HG03442 (cell line): ENCODE data around the gene ABHD16A.
"Not testable (repeated sequence)": the region's sequence is repeated elsewhere in the genome, so short reads cannot be mapped to it uniquely, and the experiment has no call there.

Experiments
- ATAC-seq: cut with Tn5 transposase; IDR thresholded peaks from one replicate; pipeline ENCODE4 v1.9.1; 2021; ENCODE audit warnings: mild to moderate bottlenecking, moderate library complexity; ENCODE audit not compliant: unreplicated experiment

Gene ABHD16A

DNA sequence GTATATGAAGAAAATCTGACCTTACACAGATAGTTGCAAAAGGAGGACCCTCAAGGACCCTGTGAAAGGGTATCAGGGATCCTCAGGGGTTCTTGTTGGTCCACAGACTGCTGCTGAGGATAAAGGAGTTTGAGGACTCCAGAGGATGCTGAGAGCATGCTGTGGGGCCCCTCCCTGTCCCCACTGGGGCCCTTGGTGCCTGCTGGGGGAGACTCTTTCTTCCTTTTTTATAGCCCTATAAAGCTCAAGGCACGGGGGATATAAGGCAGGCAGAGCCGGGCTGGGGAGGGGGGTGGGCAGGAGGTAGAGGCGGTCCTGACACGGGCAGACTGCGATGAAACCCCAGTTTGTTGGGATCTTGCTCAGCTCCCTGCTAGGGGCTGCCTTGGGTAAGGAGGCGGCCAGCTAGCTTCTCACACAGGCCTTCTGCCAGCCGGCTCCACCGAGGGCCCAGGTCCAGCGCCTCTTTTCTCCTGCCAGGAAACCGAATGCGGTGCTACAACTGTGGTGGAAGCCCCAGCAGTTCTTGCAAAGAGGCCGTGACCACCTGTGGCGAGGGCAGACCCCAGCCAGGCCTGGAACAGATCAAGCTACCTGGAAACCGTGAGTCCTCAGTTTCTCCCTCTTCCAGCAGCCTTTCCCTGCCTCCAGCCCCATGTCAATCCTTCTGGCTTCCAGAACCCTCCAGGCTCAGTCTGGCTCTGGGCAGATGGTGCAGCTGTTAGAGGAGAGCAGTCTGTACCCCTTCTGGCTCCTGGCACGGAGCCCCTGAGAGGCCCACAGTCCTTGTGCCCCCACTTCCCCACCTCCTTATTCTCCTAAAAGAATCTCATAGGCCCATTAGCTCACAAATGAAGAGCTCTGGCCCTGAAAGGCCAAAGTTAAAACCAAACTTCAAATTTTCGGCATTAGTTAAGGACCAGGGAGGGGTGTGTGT, 12.2 kb upstream of the ABHD16A start, which contains the start of gene LY6G6D:
LY6G6D (plus strand) TSS at position 327 of the 937 bp plus-strand sequence; CDS start at position 335, 8 bp downstream.
- no peak for ATAC-seq

DNA sequence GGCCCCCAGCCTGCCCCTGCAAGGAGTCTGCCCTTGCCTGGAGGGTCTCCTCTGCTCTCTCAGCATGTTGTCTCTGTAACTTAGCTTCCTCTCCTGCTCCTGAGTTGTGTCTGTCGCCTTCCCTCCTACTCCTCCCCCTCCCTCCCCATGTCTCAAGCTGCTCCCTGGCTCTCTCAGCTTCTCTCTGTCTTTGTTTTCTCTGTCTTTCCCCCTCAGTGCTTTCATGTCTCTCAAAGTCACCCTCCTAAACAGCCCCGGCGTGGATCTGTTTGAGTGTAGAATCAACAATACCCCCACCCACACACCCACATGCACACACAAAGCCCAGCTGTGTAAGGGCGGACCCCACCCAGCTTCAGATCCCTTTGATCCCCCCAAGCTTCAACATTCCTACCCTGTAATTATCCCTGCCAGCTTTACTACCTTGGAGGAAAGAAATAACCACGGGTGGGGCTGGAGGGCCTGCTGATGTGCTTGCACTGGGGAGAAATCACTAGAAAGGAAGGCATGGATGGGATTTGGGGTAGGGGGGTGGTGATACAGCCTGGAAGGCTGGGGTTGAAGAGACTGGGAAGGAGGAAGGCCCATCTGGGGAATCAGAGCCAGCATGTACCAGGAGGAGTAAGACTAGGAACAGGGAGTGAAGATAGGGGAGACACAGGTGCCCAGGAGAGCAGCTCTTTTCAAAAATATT, 11.0 kb upstream of the ABHD16A start:
- no peak for ATAC-seq

DNA sequence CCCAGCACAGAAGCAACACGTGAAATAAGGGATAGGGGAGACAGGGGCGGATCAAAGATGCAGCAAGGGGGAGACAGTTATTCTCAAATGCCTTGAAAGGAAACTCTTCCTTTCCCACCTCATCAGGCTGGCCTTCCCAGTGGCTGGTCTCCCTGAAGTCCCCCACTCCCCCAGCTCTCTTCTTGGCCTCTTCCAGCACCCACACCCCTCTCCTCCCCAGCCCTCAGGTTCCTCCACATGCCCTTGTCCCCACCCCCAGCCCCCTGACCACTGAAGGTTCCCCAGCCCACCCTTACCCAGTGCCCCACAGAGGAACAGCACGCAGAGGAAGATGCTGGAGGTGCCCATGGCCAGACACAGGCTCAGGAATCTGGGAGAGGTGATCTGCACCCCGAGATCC, 10.3 kb upstream of the ABHD16A start:
- no peak for ATAC-seq

DNA sequence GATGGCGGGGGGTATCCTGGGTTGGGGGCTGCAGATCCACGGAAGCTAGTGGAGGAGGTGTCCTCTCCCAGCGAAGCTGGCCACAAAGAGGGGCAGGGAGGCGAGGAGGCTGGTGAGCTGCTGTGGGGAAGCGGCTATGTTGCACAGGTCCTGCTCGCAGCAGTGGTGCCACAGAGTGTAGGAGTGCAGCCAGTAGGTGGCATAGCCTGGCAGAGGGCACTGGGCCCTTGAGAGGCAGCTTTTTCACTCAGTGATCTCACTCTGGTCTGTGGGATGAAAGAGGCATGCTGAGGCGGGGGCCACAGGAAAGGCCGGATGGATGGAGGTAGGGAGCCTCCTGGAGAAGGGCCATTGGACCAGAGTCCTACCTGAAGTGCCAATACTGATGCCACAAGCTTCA, 9.2 kb upstream of the ABHD16A start:
- no peak for ATAC-seq

DNA sequence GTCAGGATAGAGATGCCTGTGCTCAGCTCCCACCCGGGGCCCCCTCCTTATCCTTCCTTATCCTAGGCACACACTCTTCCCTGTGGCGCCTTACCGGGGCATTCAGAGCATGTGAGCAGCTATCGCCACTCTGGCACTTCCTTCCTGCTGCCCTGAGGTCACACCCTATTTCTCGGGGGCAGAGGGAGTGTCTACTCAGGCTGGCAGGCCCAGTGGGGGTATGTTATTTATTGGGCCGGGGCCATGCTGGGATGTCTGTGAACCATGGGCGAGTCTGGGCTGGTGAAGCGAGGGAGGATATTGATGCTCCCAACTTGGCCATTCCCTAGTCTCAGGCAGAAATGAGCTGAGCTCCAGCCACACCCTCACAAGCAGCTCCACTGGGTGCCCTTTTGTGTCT, 8.1 kb upstream of the ABHD16A start:
- ATAC-seq: no peak

DNA sequence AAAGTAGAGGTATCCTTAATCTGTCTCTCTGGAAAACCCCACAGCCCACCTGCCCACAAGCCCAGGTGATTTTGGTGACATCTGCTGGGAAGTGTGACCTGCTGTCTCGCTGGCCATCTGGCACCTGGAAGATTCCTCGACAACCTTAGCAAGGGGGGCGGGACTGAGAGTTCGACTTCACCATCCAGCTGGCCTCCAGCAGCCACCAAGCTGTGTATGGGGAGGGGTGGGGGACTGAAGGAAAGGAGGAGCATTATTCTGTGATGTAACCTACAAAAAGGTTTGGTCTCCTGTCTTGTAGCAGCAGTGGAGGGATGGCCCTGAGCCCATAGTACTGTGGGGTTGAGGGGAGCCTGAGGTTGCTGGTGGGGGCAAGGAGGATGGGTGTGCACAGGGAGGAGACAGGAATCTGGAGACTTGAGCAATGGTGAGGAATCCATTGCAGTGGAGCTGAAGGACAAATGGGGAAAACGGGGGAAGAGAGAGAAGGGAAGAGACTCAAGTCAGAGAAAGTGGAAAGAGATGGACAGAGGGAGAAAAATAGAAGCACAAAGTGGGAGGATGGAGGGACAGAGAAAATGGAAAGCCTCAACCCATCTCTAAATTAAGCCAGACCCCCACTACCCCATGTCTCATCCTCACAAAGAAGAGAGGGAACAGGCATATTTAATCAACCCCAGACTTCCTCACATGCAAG, 7.5 kb upstream of the ABHD16A start:
- ATAC-seq: no peak

DNA sequence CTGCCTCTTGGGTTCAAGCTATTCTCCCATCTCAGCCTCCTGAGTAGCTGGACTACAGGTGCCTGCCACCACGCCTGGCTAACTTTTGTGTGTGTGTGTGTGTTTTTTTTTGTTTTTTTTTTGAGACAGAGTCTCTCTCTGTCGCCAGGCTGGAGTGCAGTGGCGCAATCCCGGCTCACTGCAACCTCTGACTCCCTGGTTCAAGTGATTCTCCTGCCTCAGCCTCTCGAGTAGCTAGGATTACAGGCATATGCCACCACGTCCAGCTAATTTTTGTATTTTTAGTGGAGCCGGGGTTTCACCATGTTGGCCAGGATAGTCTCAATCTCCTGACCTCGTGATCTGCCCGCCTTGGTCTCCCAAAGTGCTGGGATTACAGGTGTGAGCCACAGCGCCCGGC, 6.0 kb upstream of the ABHD16A start:
- ATAC-seq: not testable (repeated sequence)

DNA sequence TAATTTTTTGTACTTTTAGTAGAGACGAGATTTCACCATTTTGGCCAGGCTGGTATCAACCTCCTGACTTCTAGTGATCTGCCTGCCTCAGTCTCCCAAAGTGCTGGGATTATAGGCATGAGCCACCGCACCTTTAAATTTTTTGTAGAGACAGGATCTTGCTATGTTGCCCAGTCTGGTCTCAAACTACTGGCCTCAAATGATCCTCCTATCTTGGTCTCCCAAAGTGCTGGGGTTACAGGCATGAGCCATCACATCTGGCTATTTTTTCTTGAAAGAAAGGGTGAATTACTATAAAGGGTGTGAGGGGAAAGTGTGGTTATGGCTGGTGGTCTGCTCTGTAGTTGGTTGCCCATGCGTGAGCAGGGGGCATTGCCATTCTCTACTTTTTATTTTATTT, 5.1 kb upstream of the ABHD16A start:
- ATAC-seq: no peak

DNA sequence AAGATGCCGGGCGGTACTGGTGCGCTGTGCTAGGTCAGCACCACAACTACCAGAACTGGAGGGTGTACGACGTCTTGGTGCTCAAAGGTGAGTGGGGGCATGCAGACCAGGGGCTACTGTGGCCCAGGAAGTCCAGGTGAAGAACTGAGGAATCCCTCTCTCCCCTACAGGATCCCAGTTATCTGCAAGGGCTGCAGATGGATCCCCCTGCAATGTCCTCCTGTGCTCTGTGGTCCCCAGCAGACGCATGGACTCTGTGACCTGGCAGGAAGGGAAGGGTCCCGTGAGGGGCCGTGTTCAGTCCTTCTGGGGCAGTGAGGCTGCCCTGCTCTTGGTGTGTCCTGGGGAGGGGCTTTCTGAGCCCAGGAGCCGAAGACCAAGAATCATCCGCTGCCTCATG, 4.6 kb upstream of the ABHD16A start:
- no peak for ATAC-seq

DNA sequence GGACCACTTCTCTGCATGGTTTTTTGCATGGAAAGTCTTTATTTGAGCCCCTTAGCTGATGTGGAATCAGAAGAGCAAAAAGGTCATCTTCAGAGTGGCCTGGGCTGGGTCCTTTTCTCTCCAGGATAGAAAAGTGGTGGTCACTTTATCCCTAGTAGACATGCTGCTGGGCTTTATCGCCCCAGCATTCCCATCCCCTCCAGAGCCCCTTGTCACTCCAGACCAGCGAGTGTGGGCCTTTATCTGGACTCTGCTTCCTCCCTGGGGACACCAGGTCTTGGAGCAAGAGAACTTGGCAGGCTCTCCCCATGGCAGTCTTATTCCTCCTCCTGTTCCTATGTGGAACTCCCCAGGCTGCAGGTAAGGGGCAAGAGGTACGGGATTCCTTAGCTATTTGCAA, 3.5 kb upstream of the ABHD16A start, which contains the start of gene LY6G6F:
LY6G6F (plus strand) TSS at position 268 of the 400 bp plus-strand sequence; CDS start at position 309, 41 bp downstream.
- no peak for ATAC-seq

DNA sequence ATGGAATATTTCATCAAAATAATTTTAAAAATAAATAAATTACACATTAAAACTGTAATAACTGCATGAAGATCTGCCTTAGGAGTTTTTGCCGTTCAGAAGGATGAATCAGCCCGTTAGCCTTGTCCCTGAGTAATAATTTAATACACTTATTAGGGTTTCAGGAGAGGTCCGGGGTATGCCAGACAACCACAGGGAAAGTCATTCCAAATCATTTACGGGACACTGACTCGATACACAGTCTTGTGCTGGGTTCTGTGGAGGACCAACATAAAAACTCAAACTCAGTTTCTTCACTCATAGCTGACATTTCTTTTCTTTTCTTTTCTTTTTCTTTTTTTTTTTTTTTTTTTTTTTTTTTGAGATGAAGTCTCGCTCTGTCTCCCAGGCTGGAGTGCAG, 2.8 kb upstream of the ABHD16A start:
- no peak for ATAC-seq

DNA sequence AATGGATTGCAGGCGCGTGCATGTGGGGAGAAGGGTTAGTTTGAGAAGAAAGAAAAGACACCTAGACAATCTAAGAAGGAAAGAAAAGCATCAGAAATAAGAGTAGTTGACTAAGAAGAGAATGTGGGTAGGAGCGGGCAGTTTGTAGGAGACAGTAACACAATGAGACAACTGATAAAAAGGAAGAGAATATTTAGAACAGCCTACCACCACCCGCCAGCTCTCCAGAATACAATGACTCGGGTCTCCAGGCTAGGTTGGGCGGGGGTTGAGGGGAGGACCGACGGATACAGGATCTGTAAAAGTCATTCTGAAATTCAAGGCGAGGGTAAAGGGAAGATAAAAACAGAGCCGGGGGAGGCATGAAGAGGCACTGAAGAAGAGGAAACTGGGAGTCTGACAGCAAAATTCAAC, 712 bp downstream of the ABHD16A start:
- no peak for ATAC-seq

DNA sequence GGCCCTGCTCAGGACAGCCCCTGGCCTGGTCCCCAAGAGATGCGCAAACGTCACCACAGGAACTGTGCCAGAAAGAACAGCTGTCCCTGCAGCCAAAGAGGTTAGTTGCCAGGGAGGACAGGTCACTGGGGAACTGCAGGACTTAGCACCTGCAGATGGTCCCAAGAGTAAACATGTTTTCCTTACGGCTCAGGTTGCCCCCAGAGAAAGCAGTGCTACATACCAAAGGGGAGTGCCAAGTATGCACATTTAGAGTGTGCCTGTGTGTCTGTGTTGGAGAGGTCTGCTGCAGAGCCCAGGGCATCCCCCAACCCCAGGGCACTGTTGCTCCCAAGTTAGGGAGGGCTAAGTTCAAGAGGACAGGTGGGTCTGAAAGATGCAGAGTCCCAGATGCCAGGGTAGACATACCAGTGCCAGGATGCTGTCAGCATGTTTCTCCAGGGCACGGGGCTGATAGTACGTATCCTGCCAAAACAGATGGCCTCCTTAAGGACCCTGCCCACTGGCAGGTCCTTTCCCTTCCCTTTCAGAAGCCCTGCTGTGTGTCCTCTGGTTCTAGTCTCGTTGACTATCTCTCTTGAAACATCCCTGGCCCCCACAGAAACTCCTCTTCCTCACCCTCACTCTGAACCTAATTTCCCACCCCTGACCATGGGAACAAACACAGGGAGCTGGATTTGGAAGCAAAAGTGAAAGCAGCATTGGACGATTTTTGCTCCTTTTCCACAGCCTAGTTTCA, 1.3 kb downstream of the ABHD16A start:
- no peak for ATAC-seq

DNA sequence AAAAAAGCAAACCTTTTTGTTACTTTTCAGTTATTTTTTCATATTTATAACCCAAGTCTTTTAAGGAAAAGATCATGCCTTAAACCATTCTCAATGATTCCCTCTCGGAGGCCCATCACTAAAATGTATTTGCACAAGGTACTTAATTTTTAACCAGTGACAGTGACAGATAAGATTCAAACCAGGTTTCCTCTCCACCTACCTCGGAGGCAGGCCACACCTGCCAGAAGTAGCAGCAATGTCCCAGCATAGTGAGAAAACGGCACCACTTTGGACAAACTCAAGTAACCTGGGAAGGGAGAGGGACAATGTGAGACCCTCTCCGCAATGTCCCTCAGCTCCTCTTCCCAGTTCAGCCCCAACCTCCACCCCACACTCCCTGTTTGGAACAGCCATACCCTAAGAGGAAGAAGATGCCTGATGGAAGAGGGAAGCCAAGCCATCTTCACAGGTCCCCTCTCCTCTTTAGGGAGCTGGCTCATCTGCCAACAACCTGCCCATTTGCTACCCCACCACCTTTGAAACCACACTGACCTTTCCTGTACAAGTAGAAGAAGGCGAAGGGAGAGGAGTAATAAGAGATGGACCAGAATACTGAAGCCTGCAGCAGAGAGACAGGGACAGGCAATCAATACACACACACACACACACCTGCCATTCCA, 2.3 kb downstream of the ABHD16A start:
- no peak for ATAC-seq

DNA sequence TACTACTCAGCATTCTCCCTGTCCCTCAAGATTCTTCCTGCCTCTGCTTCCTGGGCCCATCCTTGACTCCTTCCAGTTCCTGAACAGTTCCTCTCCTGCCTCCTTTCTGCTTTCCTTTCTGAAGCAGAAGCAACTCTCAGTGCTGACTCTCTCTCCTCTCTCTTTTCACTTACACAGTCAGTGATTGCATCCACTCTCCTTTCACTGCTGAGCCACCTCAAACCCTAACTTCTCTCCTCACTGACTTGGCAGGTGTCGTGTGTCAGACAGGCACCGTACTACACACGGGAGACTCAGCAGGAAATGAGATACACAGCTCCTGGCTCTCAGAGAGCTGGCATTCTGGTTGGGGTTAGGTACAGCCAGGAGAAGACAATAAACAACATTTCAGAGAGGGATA, 5.6 kb downstream of the ABHD16A start:
- ATAC-seq: no peak

DNA sequence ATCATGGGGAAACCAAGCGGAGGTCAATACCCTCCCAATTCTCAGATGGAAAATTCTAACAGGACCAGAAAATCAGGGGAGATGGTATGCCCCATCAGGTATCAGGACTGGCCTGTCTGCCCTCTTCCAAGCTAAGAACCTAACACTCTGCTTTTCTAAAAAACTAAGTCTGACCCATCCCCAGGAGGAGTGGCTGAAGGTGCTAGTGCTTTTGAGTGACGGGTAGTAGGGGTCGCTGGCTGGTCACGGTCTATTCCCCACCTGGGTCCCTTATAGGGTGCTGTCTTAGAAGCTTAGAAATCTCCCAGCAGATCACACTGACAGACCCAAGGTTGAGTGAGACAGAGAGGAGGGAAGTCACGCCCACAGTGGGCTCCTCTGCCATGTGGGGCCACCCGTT, 9.6 kb downstream of the ABHD16A start:
- ATAC-seq: no peak

DNA sequence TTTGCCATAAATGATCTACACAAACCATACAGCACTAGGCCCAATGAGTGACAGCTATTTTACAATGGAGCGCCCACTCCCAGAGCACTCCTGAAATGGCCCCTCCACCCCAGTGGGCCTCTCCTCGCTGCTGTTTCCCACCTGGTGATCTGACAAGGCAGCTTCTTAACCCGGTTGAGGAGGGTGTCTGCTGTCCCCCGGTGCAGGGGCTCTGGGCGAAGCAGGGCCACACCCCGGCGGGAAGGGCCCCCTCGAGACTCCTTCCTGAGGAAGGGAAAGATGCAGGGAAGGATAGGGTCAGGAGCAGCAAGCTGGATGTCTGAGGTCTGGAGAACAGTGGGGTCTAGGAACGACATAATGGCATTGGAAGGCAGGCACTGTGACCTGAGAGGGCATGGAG, 10.2 kb downstream of the ABHD16A start:
- no peak for ATAC-seq

DNA sequence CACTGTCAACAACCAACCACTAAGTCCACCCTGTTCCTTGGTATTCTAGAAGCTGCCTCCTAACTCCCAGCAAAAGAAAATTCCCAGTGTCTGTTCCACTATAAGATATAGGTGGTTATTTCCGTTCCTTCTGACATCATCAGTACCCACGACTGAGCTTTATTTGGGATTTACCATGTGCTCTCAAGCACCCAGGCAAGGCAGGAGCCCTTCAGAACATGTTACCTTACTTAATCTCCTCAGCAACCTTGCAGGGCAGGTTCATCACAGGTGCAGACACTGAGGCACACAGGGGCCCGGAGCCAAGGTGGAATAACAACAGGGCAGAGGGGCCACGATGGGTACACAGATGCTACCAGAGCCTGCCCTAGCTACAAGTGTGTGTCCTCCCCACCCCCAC, 10.8 kb downstream of the ABHD16A start:
- no peak for ATAC-seq

DNA sequence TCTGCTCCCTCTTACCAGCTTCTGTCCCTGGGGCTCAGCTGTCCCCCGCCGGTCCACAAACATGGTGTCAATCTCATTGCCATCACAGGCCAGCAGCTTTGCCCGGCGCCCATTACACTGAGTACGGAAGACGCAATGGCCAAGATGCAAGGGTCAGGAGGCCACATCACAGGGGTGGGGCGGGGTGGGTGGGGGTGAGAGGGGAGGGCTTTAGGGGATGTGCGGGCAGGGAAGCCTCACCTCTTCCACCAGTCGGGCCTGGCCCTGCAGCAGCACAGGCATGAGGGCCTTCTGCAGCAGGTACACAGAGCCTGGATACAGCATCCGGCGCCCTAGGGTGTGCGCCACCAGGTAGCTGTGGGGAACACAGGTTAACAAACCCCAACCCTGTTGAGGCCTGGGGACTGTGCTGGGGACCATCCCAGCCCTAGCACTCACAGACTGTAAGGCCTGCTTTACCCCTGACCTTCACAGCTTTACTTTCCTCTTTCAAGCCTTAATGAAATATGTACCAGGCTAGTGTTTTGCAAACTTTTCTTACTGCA, 11.5 kb downstream of the ABHD16A start:
- no peak for ATAC-seq

DNA sequence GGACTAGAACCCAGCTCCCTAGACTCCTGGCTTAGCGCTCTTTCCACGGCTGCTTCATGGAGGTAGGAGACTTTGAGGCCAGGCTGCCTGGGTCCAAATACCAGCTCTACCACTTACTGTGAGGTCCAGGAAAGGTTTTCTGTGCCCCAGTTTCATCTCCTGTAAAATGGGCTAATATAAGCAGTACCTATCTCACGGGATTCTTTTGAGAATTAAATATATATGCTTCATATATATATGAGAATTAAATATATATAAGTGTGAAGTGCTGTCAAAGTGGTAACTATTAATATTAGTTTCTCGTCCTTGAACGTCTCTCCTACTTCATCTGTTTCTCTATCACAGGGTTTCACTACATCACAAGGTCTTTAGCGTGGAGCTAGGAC, 12.1 kb downstream of the ABHD16A start:
- no peak for ATAC-seq
